ENCODE results near the gene CUX1.
"Not testable (repeated sequence)": the region's sequence is repeated elsewhere in the genome, so short reads cannot be mapped to it uniquely, and the experiment has no call there.

The CUX1 gene

DNA sequence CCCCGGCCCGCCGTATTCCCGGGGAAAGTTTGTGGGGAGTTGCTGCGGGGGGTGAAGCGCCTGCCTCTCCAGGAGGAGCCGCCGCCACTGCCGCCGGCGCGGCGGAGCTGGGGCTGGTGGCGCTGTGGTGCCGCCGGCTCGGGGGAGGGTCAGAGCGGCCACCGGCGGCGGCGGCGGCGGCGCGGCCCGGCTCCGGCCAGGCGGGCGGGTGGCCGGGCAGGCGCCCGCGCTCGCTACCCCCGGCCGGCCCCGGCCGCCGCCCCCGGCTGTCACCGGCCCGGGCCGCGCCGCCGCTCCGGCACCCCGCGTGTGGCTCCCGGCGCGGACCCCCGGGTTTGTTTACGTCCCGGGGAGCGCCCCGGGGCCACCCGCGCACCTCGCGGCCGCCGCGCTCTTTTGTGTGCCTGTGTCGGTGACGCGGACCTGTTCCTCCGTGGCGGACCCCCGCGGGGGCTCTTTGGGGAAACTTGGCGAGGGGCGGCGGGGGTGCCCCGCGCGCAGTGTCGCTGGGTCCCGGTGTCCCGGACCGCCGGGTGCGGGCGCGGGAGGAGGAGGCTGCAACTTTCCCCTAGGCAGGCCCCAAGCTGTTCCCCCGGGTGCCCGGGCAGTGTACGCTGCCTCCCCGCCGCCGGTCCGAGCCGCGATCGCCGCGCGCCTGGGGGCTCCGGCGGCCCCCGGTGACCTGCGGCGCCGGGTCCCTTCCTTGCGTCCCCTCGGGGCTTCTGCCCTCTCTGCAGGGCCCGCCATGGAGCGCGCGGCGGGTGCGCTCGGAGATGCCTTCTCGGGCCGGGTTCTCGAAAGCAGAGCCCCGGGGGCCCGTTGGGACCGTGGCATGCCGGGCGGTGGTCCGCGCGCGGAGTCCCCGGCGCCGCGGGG is 593 bp upstream of the CUX1 start:
- WGBS, result under 1% methylated on average over 130 of the region's 130 CpGs
- H3K27me3 ChIP-seq (ENCODE audit: insufficient read depth, low read length), result peaks cover 28% of the 10 kb centered on the region
- H3K36me3 ChIP-seq (ENCODE audit: insufficient read depth, low read length), result no peaks in the 10 kb centered on the region
- H3K4me3 ChIP-seq (ENCODE audit: low read length), result peak overlapping the region; percentile 71
- peak overlapping the region; percentile 78 for H3K9ac ChIP-seq (ENCODE audit: low read depth, low read length)
- peaks cover 47% of the 10 kb centered on the region for H3K4me1 ChIP-seq (ENCODE audit: insufficient read depth, low read length)
- no peaks in the 10 kb centered on the region for H3K9me3 ChIP-seq (ENCODE audit: insufficient read depth, low read depth, low read length)
- no peak overlapping the region for H3K27ac ChIP-seq (ENCODE audit: low read depth, low read length)

GRCh38 chr7:101818287-101819071 is 1.1 kb downstream of the CUX1 start:
- H3K27ac ChIP-seq (ENCODE audit: low read depth, low read length), result no peak overlapping the region

GRCh38 chr7:101819183-101819582 is 1.8 kb downstream of the CUX1 start:
- WGBS, result 77% methylated on average over 2 of the region's 2 CpGs
- peak overlapping the region; percentile 71; the same call in 1 of the 2 replicates for H3K4me3 ChIP-seq (ENCODE audit: low read length)
- H3K27me3 ChIP-seq (ENCODE audit: insufficient read depth, low read length), result peaks cover 11% of the 10 kb centered on the region
- peaks cover 53% of the 10 kb centered on the region for H3K4me1 ChIP-seq (ENCODE audit: insufficient read depth, low read length)
- no peaks in the 10 kb centered on the region for H3K36me3 ChIP-seq (ENCODE audit: insufficient read depth, low read length)
- no peak overlapping the region for H3K27ac ChIP-seq (ENCODE audit: low read depth, low read length)
- no peaks in the 10 kb centered on the region for H3K9me3 ChIP-seq (ENCODE audit: insufficient read depth, low read depth, low read length)
- H3K9ac ChIP-seq (ENCODE audit: low read depth, low read length), result no peak overlapping the region

More at GRCh38 chr7:101818287-101819071, 1.1 kb downstream of the CUX1 start:
- 44% methylated on average over 12 of the region's 14 CpGs for WGBS
- Histone ChIP-seq H3K4me3 (ENCODE audit: low read length) (peak overlapping the region; percentile 71), H3K4me1 (ENCODE audit: insufficient read depth, low read length) (peaks cover 53% of the 10 kb centered on the region), H3K27me3 (ENCODE audit: insufficient read depth, low read length) (peaks cover 17% of the 10 kb centered on the region), H3K9ac (ENCODE audit: low read depth, low read length) (no peak overlapping the region), H3K36me3 (ENCODE audit: insufficient read depth, low read length) (no peaks in the 10 kb centered on the region), H3K9me3 (ENCODE audit: insufficient read depth, low read depth, low read length) (no peaks in the 10 kb centered on the region)

- WGBS, result 63% methylated on average over 4 of the region's 6 CpGs
- H3K27me3 ChIP-seq (ENCODE audit: insufficient read depth, low read length), result peaks cover 3% of the 10 kb centered on the region
- no peak overlapping the region for H3K9ac ChIP-seq (ENCODE audit: low read depth, low read length)
Measured at GRCh38 chr7:101819913-101820522, 2.6 kb downstream of the CUX1 start.

DNA sequence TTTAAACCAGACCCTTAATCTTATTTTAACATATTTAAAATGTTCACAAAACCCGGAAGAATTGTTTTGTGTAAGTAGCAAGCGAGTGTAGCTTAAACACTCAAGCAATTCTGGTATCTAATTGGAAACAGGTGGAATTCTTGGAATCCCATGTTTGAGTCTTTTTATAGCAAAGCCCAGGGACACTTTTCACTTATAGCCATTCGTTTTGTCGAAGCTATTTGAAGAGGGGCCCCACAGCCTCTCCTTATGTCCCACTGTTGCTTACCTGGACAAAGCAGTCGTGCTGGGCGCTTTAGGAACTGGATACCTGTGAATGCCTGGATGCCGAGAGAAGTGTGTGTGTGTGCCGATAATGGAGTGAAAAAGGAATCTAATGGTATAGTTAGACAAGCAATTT is 3.3 kb downstream of the CUX1 start:
- Histone ChIP-seq H3K4me1 (ENCODE audit: insufficient read depth, low read length) (peaks cover 60% of the 10 kb centered on the region), H3K36me3 (ENCODE audit: insufficient read depth, low read length) (no peaks in the 10 kb centered on the region), H3K9ac (ENCODE audit: low read depth, low read length) (no peak overlapping the region), H3K9me3 (ENCODE audit: insufficient read depth, low read depth, low read length) (no peaks in the 10 kb centered on the region), H3K27me3 (ENCODE audit: insufficient read depth, low read length) (no peaks in the 10 kb centered on the region), H3K4me3 (ENCODE audit: low read length) (no peak overlapping the region), H3K27ac (ENCODE audit: low read depth, low read length) (no peak overlapping the region)
- WGBS, result 71% methylated on average over 8 of the region's 8 CpGs

More at GRCh38 chr7:101819913-101820522, 2.6 kb downstream of the CUX1 start:
- Histone ChIP-seq H3K4me1 (ENCODE audit: insufficient read depth, low read length) (peaks cover 58% of the 10 kb centered on the region), H3K4me3 (ENCODE audit: low read length) (no peak overlapping the region), H3K9me3 (ENCODE audit: insufficient read depth, low read depth, low read length) (no peaks in the 10 kb centered on the region), H3K27ac (ENCODE audit: low read depth, low read length) (0 out of 2 replicates have a peak overlapping the region, but pooled peaks have one; percentile 27), H3K36me3 (ENCODE audit: insufficient read depth, low read length) (no peaks in the 10 kb centered on the region)

DNA sequence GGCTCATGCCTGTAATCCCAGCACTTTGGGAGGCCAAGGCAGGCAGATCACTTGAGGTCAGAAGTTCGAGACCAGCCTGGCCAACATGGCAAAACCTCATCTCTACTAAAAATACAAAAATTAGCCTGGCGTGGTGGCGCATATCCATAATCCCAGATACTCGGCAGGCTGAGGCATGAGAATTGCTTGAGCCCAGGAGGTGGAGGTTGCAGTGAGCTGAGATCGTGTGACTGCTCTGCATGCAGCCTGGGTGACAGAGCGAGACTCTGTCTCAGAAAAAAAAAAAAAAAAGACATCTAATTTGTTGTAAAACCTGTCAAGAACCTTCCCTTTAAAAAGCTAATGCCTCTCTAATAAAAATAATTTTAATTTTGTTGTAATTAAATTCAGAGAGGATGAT is 5.2 kb downstream of the CUX1 start:
- H3K27ac ChIP-seq (ENCODE audit: low read depth, low read length); H3K27me3 ChIP-seq (ENCODE audit: insufficient read depth, low read length); H3K9ac ChIP-seq (ENCODE audit: low read depth, low read length); H3K36me3 ChIP-seq (ENCODE audit: insufficient read depth, low read length); H3K4me3 ChIP-seq (ENCODE audit: low read length); H3K9me3 ChIP-seq (ENCODE audit: insufficient read depth, low read depth, low read length): not testable (repeated sequence)
- 76% methylated on average over 6 of the region's 6 CpGs for WGBS
- H3K4me1 ChIP-seq (ENCODE audit: insufficient read depth, low read length), result peaks cover 60% of the 10 kb centered on the region

DNA sequence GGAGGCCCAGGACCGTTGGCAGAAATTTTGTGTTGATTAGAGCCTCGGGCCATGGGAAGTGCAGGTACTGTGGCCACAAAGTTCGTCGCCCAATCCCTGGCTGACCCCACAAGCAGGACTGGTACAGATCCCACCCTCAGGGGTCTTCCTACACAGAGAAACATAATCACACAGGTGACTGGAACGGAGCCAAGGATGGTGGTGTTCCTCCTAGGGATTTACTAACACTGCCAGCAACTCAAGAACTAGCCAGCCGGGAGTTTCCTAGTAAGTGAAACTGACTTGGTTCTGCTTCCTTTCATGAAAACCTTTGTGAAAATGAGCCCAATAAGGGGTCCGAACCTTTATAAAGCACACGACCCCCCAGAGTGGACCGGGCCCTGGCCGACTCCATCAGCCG is 5.7 kb downstream of the CUX1 start:
- Histone ChIP-seq H3K36me3 (ENCODE audit: insufficient read depth, low read length) (0 out of 2 replicates have a peak, but pooled peaks cover 2% of the 10 kb centered on the region), H3K9me3 (ENCODE audit: insufficient read depth, low read depth, low read length) (no peaks in the 10 kb centered on the region), H3K9ac (ENCODE audit: low read depth, low read length) (no peak overlapping the region), H3K4me1 (ENCODE audit: insufficient read depth, low read length) (peaks cover 56% of the 10 kb centered on the region), H3K27ac (ENCODE audit: low read depth, low read length) (peak overlapping the region; percentile 19; the same call in 1 of the 2 replicates), H3K27me3 (ENCODE audit: insufficient read depth, low read length) (no peaks in the 10 kb centered on the region), H3K4me3 (ENCODE audit: low read length) (no peak overlapping the region)
- WGBS, result 85% methylated on average over 11 of the region's 11 CpGs

- Histone ChIP-seq H3K4me3 (ENCODE audit: low read length) (no peak overlapping the region), H3K9me3 (ENCODE audit: insufficient read depth, low read depth, low read length) (no peaks in the 10 kb centered on the region), H3K27ac (ENCODE audit: low read depth, low read length) (no peak overlapping the region), H3K4me1 (ENCODE audit: insufficient read depth, low read length) (peaks cover 51% of the 10 kb centered on the region), H3K9ac (ENCODE audit: low read depth, low read length) (no peak overlapping the region), H3K27me3 (ENCODE audit: insufficient read depth, low read length) (no peaks in the 10 kb centered on the region), H3K36me3 (ENCODE audit: insufficient read depth, low read length) (0 out of 2 replicates have a peak, but pooled peaks cover 2% of the 10 kb centered on the region)
- 91% methylated on average over 5 of the region's 5 CpGs for WGBS
Measured at GRCh38 chr7:101823596-101823995, 6.2 kb downstream of the CUX1 start.

DNA sequence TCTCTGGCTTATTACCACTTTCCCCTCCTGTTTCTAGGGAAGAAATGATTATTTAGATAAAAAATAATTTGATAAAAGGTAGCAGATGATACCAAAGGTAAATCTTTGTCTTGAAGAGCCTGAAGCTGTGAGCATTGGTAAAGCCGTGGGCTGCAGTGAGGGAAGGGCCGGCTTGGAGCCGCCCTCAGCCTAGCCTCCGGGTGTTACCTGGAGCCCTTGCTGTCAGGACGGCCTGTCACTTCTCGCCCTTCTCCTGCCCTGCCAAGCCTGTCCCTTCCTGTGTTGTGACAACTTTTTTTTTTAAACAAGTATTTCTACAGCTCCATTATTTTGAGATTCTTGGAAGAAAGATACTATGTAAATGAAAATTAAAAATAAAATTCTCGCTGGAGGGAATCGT is 7.0 kb downstream of the CUX1 start:
- peaks cover 43% of the 10 kb centered on the region for H3K4me1 ChIP-seq (ENCODE audit: insufficient read depth, low read length)
- H3K9ac ChIP-seq (ENCODE audit: low read depth, low read length), result no peak overlapping the region
- H3K4me3 ChIP-seq (ENCODE audit: low read length), result no peak overlapping the region
- H3K27ac ChIP-seq (ENCODE audit: low read depth, low read length), result no peak overlapping the region
- H3K36me3 ChIP-seq (ENCODE audit: insufficient read depth, low read length), result 0 out of 2 replicates have a peak, but pooled peaks cover 2% of the 10 kb centered on the region
- no peaks in the 10 kb centered on the region for H3K9me3 ChIP-seq (ENCODE audit: insufficient read depth, low read depth, low read length)
- 86% methylated on average over 8 of the region's 8 CpGs for WGBS
- no peaks in the 10 kb centered on the region for H3K27me3 ChIP-seq (ENCODE audit: insufficient read depth, low read length)

DNA sequence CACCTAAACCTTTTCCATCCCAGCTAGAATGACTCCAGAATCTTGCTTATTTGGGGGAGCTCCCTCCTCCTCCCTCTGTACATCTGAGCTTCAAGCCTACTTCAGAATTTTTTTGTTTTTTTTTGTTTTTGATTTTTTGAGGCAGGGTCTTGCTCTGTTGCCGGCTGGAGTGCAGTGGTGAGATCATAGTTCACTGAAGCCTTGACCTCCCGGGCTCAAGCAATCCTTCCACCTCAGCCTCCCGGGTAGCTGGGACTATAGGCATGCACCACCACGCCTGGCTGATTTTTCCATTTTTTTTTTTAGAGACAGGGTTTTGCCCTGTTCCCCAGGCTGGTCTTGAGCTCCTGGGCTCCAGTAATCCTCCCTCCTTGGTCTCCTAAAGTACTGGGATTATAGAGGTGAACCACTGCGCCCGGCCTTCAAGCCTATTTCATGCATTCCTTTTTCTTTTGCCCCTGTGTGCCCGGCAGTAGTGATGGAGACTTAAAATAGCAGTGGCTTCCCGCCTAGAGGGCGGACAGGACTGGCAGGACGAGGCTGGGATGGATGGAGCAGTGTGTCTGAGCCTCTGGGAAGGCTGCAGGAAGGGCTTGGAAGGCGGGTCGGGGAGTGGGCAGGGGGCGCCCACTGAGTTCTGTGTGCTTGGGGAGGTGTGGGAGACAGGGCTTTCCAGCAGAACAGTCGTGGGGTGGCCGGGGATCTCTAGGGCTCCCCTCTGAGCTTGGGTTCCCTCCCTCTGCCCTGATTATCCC is 8.8 kb downstream of the CUX1 start:
- no peaks in the 10 kb centered on the region for H3K27me3 ChIP-seq (ENCODE audit: insufficient read depth, low read length)
- H3K4me1 ChIP-seq (ENCODE audit: insufficient read depth, low read length), result peaks cover 25% of the 10 kb centered on the region
- no peak overlapping the region for H3K9ac ChIP-seq (ENCODE audit: low read depth, low read length)
- H3K9me3 ChIP-seq (ENCODE audit: insufficient read depth, low read depth, low read length), result no peaks in the 10 kb centered on the region
- WGBS, result 90% methylated on average over 15 of the region's 15 CpGs
- H3K4me3 ChIP-seq (ENCODE audit: low read length), result no peak overlapping the region
- H3K27ac ChIP-seq (ENCODE audit: low read depth, low read length), result no peak overlapping the region
- H3K36me3 ChIP-seq (ENCODE audit: insufficient read depth, low read length), result 0 out of 2 replicates have a peak, but pooled peaks cover 2% of the 10 kb centered on the region

All from HUES64 (cell line).